Choroid plexus epithelial cell (primary cell): ENCODE data around the gene LRRC1.

Experiments used
- DNase-seq: peaks from one replicate; pipeline ENCODE4 v3.0.0-alpha.2; 2010; ENCODE audit warnings: low read depth
- H3K4me3 ChIP-seq: 2 replicates; pipeline ENCODE4 v1.5.1; 2011; ENCODE audit warnings: low read depth, mild to moderate bottlenecking, control low read depth, low read length, moderate library complexity
- TF ChIP-seq, protein P1 (sequence below): conservative IDR thresholded peaks from 2 replicates; pipeline ENCODE4 v1.5.1; 2011; ENCODE audit warnings: low read depth, mild to moderate bottlenecking, control low read depth, inconsistent platforms, low read length, moderate library complexity

The LRRC1 gene

DNA sequence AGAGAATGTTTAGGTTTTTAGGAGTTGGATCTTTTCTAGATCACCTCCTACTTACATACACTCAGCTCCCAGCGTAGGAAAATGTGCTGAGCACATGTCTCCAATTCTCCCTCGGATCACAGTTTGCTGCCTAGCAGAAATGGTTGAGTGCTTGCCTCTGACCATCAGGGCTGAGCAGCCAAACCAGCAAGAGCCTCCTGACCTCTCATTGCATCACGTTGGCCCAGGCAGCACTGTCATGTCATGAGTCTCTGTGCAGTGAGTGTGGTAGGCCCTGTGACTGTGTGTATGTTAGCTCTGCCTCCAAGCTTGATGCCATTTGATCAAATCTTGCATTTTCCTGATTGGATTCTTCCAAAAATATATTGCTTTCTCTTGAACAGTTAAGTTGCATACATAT, 112.0 kb downstream of the LRRC1 start:
- H3K4me3 ChIP-seq: no peak overlapping the region
- peak; percentile 68 for DNase-seq
- TF ChIP-seq, protein P1, sequence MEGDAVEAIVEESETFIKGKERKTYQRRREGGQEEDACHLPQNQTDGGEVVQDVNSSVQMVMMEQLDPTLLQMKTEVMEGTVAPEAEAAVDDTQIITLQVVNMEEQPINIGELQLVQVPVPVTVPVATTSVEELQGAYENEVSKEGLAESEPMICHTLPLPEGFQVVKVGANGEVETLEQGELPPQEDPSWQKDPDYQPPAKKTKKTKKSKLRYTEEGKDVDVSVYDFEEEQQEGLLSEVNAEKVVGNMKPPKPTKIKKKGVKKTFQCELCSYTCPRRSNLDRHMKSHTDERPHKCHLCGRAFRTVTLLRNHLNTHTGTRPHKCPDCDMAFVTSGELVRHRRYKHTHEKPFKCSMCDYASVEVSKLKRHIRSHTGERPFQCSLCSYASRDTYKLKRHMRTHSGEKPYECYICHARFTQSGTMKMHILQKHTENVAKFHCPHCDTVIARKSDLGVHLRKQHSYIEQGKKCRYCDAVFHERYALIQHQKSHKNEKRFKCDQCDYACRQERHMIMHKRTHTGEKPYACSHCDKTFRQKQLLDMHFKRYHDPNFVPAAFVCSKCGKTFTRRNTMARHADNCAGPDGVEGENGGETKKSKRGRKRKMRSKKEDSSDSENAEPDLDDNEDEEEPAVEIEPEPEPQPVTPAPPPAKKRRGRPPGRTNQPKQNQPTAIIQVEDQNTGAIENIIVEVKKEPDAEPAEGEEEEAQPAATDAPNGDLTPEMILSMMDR: no peak

DNA sequence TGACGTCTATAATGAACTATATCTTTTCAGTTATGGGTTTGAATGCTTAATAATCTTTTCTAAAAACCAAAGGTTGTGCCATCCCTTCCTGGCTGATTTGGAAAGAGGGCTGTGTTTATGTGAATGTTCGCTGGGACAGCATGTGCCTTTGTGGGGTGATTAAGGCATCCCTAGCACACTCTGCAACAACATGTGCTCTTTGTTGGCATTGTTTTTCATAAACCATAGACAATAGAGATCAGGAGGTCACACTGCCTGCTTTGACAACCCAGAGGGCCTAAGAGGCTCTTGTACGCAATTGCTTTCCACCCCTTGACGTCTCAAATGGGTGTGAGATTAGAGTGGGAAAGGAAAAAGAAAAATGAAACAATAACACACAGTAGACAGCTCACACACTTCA, 116.0 kb downstream of the LRRC1 start:
- TF ChIP-seq, protein P1: no peak
- DNase-seq: no peak
- H3K4me3 ChIP-seq: no peak overlapping the region

DNA sequence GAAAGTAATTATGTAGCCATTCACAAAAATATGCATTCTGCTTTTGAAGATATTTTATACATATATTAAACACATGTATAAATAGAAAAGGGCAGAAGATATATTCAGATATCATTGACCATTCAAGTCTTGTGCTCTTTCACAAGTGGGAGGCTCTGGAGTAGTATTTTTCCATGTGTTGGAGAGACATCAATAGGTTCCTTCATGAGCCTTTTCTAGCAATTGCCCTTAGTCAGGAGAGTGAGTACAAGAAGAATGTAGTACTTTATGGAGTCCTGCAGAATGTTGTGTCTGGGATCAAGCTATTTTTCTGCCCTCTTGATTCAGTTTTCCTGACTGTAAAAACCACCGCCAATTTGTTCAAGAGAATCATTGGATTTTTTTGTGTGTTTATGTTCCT, 117.9 kb downstream of the LRRC1 start:
- no peak overlapping the region for H3K4me3 ChIP-seq
- TF ChIP-seq, protein P1: no peak
- no peak for DNase-seq

- no peak overlapping the region for H3K4me3 ChIP-seq
- no peak for DNase-seq
- TF ChIP-seq, protein P1: no peak
These were observed 118.5 kb downstream of the LRRC1 start for GRCh38 chr6:53913286-53913685.

GRCh38 chr6:53915026-53915691, 120.4 kb downstream of the LRRC1 start:
- H3K4me3 ChIP-seq: no peak overlapping the region
- TF ChIP-seq, protein P1: no peak
- no peak for DNase-seq

GRCh38 chr6:53916804-53917463, 122.1 kb downstream of the LRRC1 start:
- H3K4me3 ChIP-seq: no peak overlapping the region
- no peak for DNase-seq
- TF ChIP-seq, protein P1: no peak

DNA sequence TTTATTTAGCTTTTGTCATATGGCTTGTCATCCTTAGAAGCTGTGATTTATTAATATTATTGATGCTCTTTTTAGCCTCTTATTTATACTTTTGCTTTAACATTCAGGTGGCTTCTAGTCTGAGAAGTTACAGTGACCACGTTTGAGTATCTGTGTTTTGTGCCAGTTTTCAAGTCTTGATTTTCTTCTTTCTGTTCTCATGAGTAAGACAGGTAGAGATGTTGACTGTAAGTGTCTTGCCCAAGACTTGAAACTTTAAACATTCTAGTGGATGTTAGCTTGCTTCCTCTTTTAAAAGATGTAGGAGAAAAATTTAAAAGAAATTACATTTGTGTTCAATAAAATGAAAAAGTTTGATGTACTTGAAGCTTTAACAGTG, 122.6 kb downstream of the LRRC1 start:
- DNase-seq: no peak
- TF ChIP-seq, protein P1: no peak
- no peak overlapping the region for H3K4me3 ChIP-seq
